Activated T-helper 17 cell treated with anti-CD3 and anti-CD28 coated beads, Interleukin-2, amount 50 U/mL, for 72 hours (primary cell): ENCODE measurements around the gene GTPBP1. TPM values are rescaled to one million over a fixed set of nuclear protein-coding genes. Genes with fewer than 3 reads are reported as not detected.

Experiments used
- ATAC-seq: fragments of 150-1000 bp; cut with Tn5 transposase; replicated peaks from 2 replicates; pipeline ENCODE4 v1.10.0; 2021; ENCODE audit warnings: mild to moderate bottlenecking, moderate library complexity
- H3K27ac Mint-ChIP-seq: one replicate; pipeline ENCODE4 v1.8.0; 2022; ENCODE audit warnings: mixed read lengths
- H3K27me3 Mint-ChIP-seq: one replicate; pipeline ENCODE4 v1.8.0; 2022; ENCODE audit warnings: mixed read lengths
- H3K36me3 Mint-ChIP-seq: one replicate; pipeline ENCODE4 v1.8.0; 2022; ENCODE audit warnings: low read depth, mild to moderate bottlenecking, mixed read lengths
- H3K4me1 Mint-ChIP-seq: one replicate; pipeline ENCODE4 v1.8.0; 2022; ENCODE audit warnings: mixed read lengths
- H3K4me3 Mint-ChIP-seq: one replicate; pipeline ENCODE4 v1.8.0; 2022; ENCODE audit warnings: mild to moderate bottlenecking, mixed read lengths
- H3K9me3 Mint-ChIP-seq: one replicate; pipeline ENCODE4 v1.8.0; 2022; ENCODE audit warnings: mixed read lengths
- total RNA-seq, 2 donors: library from RNA; stranded (reverse); gene quantifications; one replicate each; pipeline ENCODE4 v1.2.3, GENCODE V29; 2022

Gene GTPBP1
- total RNA-seq, 2 donors from 2014 or later, result 70.6 to 92.3 TPM

DNA sequence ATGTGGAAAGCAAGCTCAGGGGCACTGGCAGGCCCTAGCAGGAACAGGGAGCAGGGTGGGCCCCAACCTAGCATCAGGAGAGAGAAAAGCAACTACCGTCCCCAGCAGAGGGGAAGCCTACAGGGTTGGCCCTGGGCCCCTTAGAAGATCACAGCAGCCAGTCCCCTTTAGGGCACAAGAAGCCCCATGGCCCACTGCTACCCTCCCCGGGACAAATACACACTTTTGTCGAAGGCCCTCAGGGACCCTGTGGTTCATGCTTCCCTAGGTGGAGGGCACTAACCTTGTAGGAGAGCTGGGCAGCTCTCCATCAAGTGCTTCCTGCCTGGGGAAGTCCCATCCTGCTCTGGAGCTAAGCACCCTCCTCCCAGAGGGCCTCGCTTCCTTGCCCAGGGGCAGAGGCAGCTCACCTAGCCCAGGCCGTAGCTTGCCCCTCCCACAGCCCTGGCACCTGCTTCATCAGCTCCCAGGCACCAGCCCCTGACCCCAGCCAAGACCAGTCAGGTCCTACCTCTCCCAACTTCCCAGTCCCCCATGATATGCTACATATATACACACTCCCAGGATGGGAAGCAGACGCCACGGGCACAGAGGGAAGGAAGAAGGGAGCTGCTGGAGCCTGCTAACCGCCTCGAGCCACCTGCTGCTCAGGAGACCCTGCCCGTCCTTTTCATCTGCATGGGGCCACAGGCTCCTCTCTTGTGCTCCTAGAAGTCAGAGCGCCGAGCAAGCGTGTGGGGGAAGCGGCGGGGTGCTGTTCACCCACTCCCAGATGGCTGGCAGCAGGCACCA lies 29.9 kb downstream of the GTPBP1 start:
- H3K9me3 Mint-ChIP-seq, result no peaks in the 10 kb centered on the region
- no peaks in the 10 kb centered on the region for H3K27me3 Mint-ChIP-seq
- peaks cover 20% of the 10 kb centered on the region for H3K4me1 Mint-ChIP-seq
- H3K27ac Mint-ChIP-seq, result peak overlapping the region; percentile 81
- no peak overlapping the region for H3K4me3 Mint-ChIP-seq
- peaks cover 100% of the 10 kb centered on the region for H3K36me3 Mint-ChIP-seq
- peak; percentile 13 for ATAC-seq

DNA sequence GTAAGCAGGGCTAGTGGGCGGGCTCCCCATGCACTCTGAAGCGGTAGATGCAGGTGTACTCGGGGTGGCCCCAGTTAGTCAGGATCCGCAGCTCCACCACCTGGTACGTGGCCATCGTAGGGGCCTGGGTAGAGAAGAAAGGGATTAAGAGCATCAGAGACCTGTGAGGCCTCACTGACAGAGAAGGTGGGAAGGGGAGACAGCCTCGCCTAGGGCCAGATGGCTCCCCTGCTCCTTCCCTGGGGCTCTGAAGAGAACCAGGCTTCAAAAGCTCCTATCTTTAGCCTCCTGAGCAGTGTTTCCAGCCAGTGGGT lies 30.5 kb downstream of the GTPBP1 start:
- H3K36me3 Mint-ChIP-seq, result peaks cover 100% of the 10 kb centered on the region
- peaks cover 17% of the 10 kb centered on the region for H3K4me1 Mint-ChIP-seq
- no peak overlapping the region for H3K4me3 Mint-ChIP-seq
- no peaks in the 10 kb centered on the region for H3K9me3 Mint-ChIP-seq
- no peaks in the 10 kb centered on the region for H3K27me3 Mint-ChIP-seq
- peak overlapping the region; percentile 81 for H3K27ac Mint-ChIP-seq
- no peak for ATAC-seq

- no peak overlapping the region for H3K4me3 Mint-ChIP-seq
- peaks cover 17% of the 10 kb centered on the region for H3K4me1 Mint-ChIP-seq
- H3K36me3 Mint-ChIP-seq, result peaks cover 100% of the 10 kb centered on the region
- peak overlapping the region; percentile 81 for H3K27ac Mint-ChIP-seq
- H3K27me3 Mint-ChIP-seq, result no peaks in the 10 kb centered on the region
- ATAC-seq, result no peak
- H3K9me3 Mint-ChIP-seq, result no peaks in the 10 kb centered on the region
These were observed 31.7 kb downstream of the GTPBP1 start for GRCh38 chr22:38737302-38738060.

DNA sequence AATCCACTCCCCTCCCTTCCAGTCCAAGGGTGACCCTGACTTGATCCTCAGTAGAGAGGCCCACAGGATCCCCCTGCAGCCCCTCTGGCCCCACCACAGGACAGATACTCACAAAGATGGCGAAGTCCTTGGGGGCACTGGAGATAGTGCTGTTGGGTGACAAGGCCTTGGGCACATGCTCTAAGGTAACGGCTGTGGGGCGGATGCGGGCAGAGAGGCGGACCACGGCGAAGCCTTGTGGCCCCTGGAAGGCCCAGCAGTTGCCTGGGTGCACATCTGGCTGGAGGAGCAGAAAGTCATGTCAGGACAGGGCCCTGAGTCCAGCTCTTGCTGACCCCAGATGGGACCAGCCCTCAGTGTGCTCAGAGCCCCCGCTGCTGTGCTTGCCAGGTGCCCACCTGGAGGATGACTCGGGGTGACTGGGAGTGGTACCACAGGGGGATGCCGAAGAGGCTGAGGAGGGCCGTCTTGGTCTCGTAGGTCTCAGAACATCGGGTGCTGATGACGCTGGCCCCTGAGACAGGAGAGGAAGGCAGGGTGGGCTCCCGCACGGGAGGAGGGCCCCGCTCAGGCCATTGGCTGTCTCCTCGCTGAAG lies 32.8 kb downstream of the GTPBP1 start:
- Mint-ChIP-seq H3K4me3 (no peak overlapping the region), H3K27ac (peak overlapping the region; percentile 81), H3K9me3 (no peaks in the 10 kb centered on the region), H3K4me1 (peaks cover 17% of the 10 kb centered on the region), H3K27me3 (no peaks in the 10 kb centered on the region), H3K36me3 (peaks cover 100% of the 10 kb centered on the region)
- ATAC-seq, result no peak

GRCh38 chr22:38739300-38740055 lies 33.7 kb downstream of the GTPBP1 start:
- Mint-ChIP-seq H3K36me3 (peaks cover 100% of the 10 kb centered on the region), H3K27ac (peak overlapping the region; percentile 48), H3K4me3 (no peak overlapping the region), H3K4me1 (peaks cover 12% of the 10 kb centered on the region), H3K9me3 (no peaks in the 10 kb centered on the region), H3K27me3 (no peaks in the 10 kb centered on the region)
- ATAC-seq, result no peak

- no peak for ATAC-seq
- H3K9me3 Mint-ChIP-seq, result no peaks in the 10 kb centered on the region
- H3K36me3 Mint-ChIP-seq, result peaks cover 100% of the 10 kb centered on the region
- no peaks in the 10 kb centered on the region for H3K27me3 Mint-ChIP-seq
- peaks cover 10% of the 10 kb centered on the region for H3K4me1 Mint-ChIP-seq
- H3K27ac Mint-ChIP-seq, result peak overlapping the region; percentile 48
- no peak overlapping the region for H3K4me3 Mint-ChIP-seq
These were observed 34.5 kb downstream of the GTPBP1 start for GRCh38 chr22:38740116-38740723.

GRCh38 chr22:38740754-38741153 lies 35.0 kb downstream of the GTPBP1 start:
- H3K27ac Mint-ChIP-seq, result no peak overlapping the region
- no peaks in the 10 kb centered on the region for H3K27me3 Mint-ChIP-seq
- no peak overlapping the region for H3K4me3 Mint-ChIP-seq
- H3K4me1 Mint-ChIP-seq, result peaks cover 10% of the 10 kb centered on the region
- no peak for ATAC-seq
- peaks cover 100% of the 10 kb centered on the region for H3K36me3 Mint-ChIP-seq
- no peaks in the 10 kb centered on the region for H3K9me3 Mint-ChIP-seq

DNA sequence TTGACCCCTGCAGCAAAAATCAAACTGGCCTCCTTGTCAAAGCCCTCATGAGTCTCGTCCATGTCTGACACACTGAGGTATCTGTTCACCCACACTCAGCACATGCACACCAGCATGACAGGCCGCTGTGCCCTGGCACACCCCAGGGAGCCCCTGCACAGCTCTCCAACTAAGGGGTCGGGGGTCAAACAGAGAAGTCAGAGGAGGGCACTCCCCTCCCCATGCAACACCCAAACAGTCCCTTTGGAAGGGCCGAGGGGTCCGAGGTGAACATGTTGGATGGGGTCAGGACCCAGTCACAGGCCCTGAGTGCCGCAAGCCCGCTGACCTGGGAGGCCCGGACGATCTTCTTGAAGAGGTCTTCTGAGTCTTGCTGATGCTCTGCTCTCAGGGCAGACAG lies 35.4 kb downstream of the GTPBP1 start:
- Mint-ChIP-seq H3K27me3 (no peaks in the 10 kb centered on the region), H3K9me3 (no peaks in the 10 kb centered on the region), H3K4me1 (peaks cover 10% of the 10 kb centered on the region), H3K36me3 (peaks cover 100% of the 10 kb centered on the region), H3K4me3 (no peak overlapping the region), H3K27ac (peak overlapping the region; percentile 66)
- no peak for ATAC-seq

DNA sequence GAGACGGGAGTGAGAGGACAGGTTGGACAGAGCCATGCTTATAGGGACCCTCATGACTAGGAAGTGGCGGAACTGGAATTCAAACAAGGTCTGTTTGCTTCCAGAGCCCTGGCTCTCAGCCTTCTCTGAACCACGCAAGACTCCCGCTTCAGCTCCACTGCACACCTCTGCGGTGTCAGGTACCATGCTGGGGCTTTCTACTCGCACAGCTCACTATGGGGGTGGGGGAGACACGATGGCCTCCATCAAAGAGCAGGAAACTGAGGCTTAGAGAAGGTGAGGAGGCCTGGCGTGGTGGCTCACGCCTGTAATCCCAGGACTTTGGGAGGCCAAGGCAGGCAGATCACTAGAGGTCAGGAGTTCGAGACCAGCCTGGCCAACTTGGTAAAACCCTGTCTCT lies 35.8 kb downstream of the GTPBP1 start:
- Mint-ChIP-seq H3K27me3 (no peaks in the 10 kb centered on the region), H3K36me3 (peaks cover 100% of the 10 kb centered on the region), H3K27ac (peak overlapping the region; percentile 66), H3K9me3 (no peaks in the 10 kb centered on the region), H3K4me1 (peaks cover 10% of the 10 kb centered on the region), H3K4me3 (no peak overlapping the region)
- no peak for ATAC-seq

DNA sequence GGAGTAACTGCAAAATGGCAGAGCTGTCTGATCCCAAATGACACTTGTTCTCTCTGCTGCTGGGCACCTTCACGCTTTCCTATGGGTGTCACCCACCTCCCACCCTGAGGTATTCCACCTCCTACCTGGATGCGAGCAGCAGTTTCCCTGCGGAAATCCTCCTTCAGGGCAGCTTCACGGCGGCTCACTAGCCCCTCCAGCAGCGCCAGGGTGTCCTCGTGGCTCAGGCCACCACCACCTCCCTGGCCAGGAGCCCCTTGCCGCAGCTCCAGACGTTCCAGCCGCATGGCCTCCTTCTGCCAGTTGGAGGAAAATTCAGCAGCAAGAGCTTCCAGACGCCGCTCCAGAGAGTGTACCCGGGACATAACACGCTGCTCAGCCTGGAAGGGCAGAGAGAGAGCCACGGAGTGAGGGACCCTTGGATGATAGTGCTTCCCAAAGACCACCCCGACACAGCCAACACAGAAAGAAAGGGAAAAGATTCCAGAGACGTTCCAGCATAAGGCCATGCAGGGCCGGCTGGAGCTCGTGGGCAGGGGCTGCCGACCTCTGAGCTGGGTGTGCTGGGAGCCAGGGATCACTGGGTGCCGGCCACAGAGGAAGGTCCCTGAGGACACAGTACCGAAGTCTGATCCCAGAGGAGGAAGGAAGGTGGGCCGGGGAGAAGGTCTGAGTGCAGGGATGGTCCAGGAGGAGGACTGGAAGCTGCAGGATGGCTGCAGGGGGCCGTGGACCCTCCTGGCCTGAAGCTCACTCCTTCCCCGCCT lies 36.6 kb downstream of the GTPBP1 start:
- Mint-ChIP-seq H3K4me3 (no peak overlapping the region), H3K4me1 (peaks cover 7% of the 10 kb centered on the region), H3K27ac (no peak overlapping the region), H3K9me3 (no peaks in the 10 kb centered on the region), H3K36me3 (peaks cover 100% of the 10 kb centered on the region), H3K27me3 (no peaks in the 10 kb centered on the region)
- no peak for ATAC-seq

DNA sequence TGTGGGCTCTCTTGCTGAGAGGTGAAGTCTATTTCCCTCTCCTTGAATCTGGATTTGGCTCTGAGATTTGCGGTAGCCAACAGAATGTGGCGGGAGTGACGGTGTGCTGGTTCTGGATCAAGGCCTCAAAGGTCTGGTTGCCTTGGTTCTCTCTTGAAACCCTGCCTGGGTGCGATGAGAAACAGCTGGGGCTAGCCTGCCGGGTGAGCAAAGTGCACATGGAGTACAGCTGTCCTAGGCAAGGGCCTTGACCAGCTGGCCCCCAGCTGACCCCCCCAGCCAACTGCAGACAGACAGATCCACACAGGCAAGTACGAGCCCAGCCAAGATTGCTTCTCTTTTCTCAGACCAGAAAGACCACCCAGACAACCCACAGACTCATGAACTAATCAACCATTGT lies 39.2 kb downstream of the GTPBP1 start:
- H3K36me3 Mint-ChIP-seq, result peaks cover 100% of the 10 kb centered on the region
- no peaks in the 10 kb centered on the region for H3K27me3 Mint-ChIP-seq
- no peaks in the 10 kb centered on the region for H3K4me1 Mint-ChIP-seq
- no peak for ATAC-seq
- H3K4me3 Mint-ChIP-seq, result no peak overlapping the region
- no peaks in the 10 kb centered on the region for H3K9me3 Mint-ChIP-seq
- H3K27ac Mint-ChIP-seq, result peak overlapping the region; percentile 36

GRCh38 chr22:38745676-38746460 lies 40.1 kb downstream of the GTPBP1 start:
- Mint-ChIP-seq H3K27ac (no peak overlapping the region), H3K9me3 (no peaks in the 10 kb centered on the region), H3K4me3 (no peak overlapping the region), H3K4me1 (no peaks in the 10 kb centered on the region), H3K27me3 (no peaks in the 10 kb centered on the region), H3K36me3 (peaks cover 100% of the 10 kb centered on the region)
- ATAC-seq, result no peak
